ENCODE data around the gene SH3RF3.
A peak's percentile ranks its signal among the peaks of the same experiment; 100 is the strongest.

- no peak for TF ChIP-seq POLR2A (IDR thresholded peaks at IDR 0.05; ENCODE audit: low read depth, low read length)
- no peak for TF ChIP-seq POLR2AphosphoS5 (IDR thresholded peaks at IDR 0.05; ENCODE audit: low read depth, low read length)
- no peak for TF ChIP-seq TAF1 (IDR thresholded peaks at IDR 0.05; ENCODE audit: low read depth, low read length)
- 0 out of 2 replicates have a peak, but pooled peaks have one; percentile 11 for TF ChIP-seq SPI1 (IDR thresholded peaks at IDR 0.05; ENCODE audit: low read depth, low read length)
These were observed 202.1 kb downstream of the SH3RF3 start for GRCh38 chr2:109331081-109331480.
